ENCODE results near the gene ACSS1. TPM values are rescaled to one million over a fixed set of nuclear protein-coding genes. Genes with fewer than 3 reads are reported as not detected.

ACSS1 gene
- total RNA-seq, 1 experiment from 2014 or later: 0.51 TPM

DNA sequence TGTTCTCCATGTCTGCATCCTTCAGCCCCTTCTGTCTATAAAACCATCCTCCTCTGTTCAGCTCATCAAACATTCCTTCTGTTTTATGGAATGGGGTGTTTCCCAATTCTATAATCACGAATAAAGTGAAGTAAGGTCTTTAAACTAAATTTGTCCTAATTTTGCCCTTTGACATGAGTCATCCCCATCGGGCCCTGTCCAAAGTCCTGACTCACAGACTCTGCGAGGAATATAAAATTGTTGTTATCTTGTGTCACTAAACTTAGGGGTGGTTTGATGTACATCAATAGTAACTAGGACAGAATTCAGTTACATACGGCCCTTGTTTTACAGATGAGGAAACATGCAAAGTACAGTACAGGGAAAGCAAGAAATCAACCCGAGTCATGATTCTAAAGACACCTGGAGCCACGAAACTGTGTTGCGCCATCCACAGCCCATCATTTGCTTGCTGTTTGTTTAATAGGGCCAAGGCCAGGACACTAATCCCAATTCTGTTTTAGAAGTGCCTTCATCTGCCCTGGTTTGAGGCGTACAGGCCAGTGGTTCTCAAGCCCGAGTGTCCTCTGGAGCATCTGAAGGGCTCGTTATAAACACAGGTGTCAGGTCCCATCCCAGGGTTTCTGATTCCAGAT, 2.8 kb downstream of the ACSS1 start:
- TF ChIP-seq, protein P1, sequence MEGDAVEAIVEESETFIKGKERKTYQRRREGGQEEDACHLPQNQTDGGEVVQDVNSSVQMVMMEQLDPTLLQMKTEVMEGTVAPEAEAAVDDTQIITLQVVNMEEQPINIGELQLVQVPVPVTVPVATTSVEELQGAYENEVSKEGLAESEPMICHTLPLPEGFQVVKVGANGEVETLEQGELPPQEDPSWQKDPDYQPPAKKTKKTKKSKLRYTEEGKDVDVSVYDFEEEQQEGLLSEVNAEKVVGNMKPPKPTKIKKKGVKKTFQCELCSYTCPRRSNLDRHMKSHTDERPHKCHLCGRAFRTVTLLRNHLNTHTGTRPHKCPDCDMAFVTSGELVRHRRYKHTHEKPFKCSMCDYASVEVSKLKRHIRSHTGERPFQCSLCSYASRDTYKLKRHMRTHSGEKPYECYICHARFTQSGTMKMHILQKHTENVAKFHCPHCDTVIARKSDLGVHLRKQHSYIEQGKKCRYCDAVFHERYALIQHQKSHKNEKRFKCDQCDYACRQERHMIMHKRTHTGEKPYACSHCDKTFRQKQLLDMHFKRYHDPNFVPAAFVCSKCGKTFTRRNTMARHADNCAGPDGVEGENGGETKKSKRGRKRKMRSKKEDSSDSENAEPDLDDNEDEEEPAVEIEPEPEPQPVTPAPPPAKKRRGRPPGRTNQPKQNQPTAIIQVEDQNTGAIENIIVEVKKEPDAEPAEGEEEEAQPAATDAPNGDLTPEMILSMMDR (IDR thresholded peaks at IDR 0.05; ENCODE audit: unreplicated experiment): no peak
- no peak overlapping the region for H3K27ac Mint-ChIP-seq (ENCODE audit: low read depth, unreplicated experiment)
- POLR2A ChIA-PET: interaction anchor here (0.9 to 2.4 kb wide), 5 partner anchors 10 to 193 kb away, joined by 3 to 7 read pairs (median 3); partner anchors contain the start of gene PYGB
- no peaks in the 10 kb centered on the region for H3K9me3 Mint-ChIP-seq (ENCODE audit: unreplicated experiment)
- BruUV-seq (replicated peaks): no TSS peak
- no peaks in the 10 kb centered on the region for H3K36me3 Mint-ChIP-seq (ENCODE audit: insufficient read depth, unreplicated experiment)
- DNase-seq (ENCODE audit: unreplicated experiment): peak; percentile 31
- CTCF ChIA-PET: interaction anchor here (0.6 to 2.8 kb wide), 8 partner anchors 8 to 65 kb away, joined by 3 to 11 read pairs (median 4); no protein-coding TSS in a partner anchor
- H3K4me1 Mint-ChIP-seq (ENCODE audit: insufficient read depth, unreplicated experiment): peaks cover 11% of the 10 kb centered on the region
- peaks cover 20% of the 10 kb centered on the region for H3K27me3 Mint-ChIP-seq (ENCODE audit: insufficient read depth, unreplicated experiment)
- H3K4me3 Mint-ChIP-seq (ENCODE audit: unreplicated experiment): no peak overlapping the region
- intact Hi-C loops (cut with micrococcal nuclease): no loop called here

DNA sequence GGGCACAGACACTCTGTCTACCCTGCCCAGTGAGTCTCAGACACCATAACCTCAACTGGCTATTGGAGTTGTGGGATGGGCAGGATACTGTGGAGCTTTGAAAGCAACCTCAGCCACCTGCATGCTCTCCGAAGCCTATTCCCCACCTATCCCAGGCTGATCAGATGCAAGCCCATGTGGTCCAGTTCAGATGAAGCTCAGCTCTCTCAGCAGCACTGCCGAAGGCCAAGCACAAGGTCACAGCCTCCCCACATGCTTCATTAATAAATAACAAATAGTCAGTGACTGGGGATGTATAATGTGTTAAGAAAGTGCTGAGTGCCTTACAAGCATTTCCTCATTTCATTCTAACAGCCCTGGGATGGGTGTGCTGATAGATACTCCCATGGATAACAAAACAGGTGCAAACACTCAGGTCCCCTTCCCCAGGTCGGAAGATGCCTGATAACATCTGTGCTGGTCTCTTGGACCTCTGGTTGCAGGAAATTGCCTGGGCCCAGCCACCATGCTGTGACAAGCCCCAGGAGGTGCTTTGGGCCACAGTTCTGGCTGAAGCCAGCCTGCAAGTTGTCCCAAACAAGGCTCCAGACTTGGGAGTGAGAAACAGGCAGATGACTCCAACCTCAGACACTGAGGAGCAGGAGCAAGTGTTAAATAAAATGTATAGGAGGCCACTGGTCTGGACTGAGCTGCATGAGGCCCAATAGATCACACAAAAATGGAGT, 3.7 kb downstream of the ACSS1 start:
- H3K27ac Mint-ChIP-seq (ENCODE audit: low read depth, unreplicated experiment): no peak overlapping the region
- H3K27me3 Mint-ChIP-seq (ENCODE audit: insufficient read depth, unreplicated experiment): peaks cover 26% of the 10 kb centered on the region
- H3K4me1 Mint-ChIP-seq (ENCODE audit: insufficient read depth, unreplicated experiment): peaks cover 11% of the 10 kb centered on the region
- no peak for DNase-seq (ENCODE audit: unreplicated experiment)
- intact Hi-C loops (cut with micrococcal nuclease): no loop called here
- H3K4me3 Mint-ChIP-seq (ENCODE audit: unreplicated experiment): no peak overlapping the region
- no TSS peak for BruUV-seq (replicated peaks)
- TF ChIP-seq, protein P1 (IDR thresholded peaks at IDR 0.05; ENCODE audit: unreplicated experiment): no peak
- no peaks in the 10 kb centered on the region for H3K9me3 Mint-ChIP-seq (ENCODE audit: unreplicated experiment)
- ChIA-PET POLR2A (interaction anchor here (1.6 to 2.4 kb wide), 2 partner anchors 13 to 194 kb away, joined by 3 to 7 read pairs; partner anchors contain the start of gene PYGB), CTCF (interaction anchor here (0.6 to 2.8 kb wide), 9 partner anchors 9 to 491 kb away, joined by 3 to 11 read pairs (median 4); no protein-coding TSS in a partner anchor)
- H3K36me3 Mint-ChIP-seq (ENCODE audit: insufficient read depth, unreplicated experiment): no peaks in the 10 kb centered on the region

GRCh38 chr20:25053255-25054031, 4.5 kb downstream of the ACSS1 start:
- Mint-ChIP-seq H3K27me3 (ENCODE audit: insufficient read depth, unreplicated experiment) (peaks cover 34% of the 10 kb centered on the region), H3K4me3 (ENCODE audit: unreplicated experiment) (no peak overlapping the region), H3K36me3 (ENCODE audit: insufficient read depth, unreplicated experiment) (no peaks in the 10 kb centered on the region), H3K4me1 (ENCODE audit: insufficient read depth, unreplicated experiment) (peaks cover 11% of the 10 kb centered on the region), H3K9me3 (ENCODE audit: unreplicated experiment) (no peaks in the 10 kb centered on the region), H3K27ac (ENCODE audit: low read depth, unreplicated experiment) (no peak overlapping the region)
- TF ChIP-seq, protein P1 (IDR thresholded peaks at IDR 0.05; ENCODE audit: unreplicated experiment): no peak
- BruUV-seq (replicated peaks): no TSS peak
- ChIA-PET CTCF (interaction anchor here (0.7 to 2.8 kb wide), 6 partner anchors 10 to 492 kb away, joined by 3 to 11 read pairs (median 6); no protein-coding TSS in a partner anchor), POLR2A (interaction anchor here (2.4 kb wide), 1 partner anchor 195 kb away, joined by 7 read pairs; the partner anchor contains the start of gene PYGB)
- DNase-seq (ENCODE audit: unreplicated experiment): no peak
- intact Hi-C loops (cut with micrococcal nuclease): no loop called here

Measured in MCF 10A (cell line).